Esophagus squamous epithelium (tissue), 5 donors: Measurements from ENCODE around the gene PGBD5. TPM values are rescaled to one million over a fixed set of nuclear protein-coding genes. Genes with fewer than 3 reads are reported as not detected.

ENCODE experiments used
- DNase-seq: peaks from one replicate; lab custom pipeline; 2025; lab: John Stamatoyannopoulos, UW
- H3K27ac ChIP-seq, 4 donors: fragments of 200-600 bp; sonication (generic); one replicate each; pipeline ENCODE4 v1.5.1; 2016 to 2019; ENCODE audit warnings: mild to moderate bottlenecking in 1 of 4
- H3K27me3 ChIP-seq, 4 donors: fragments of 200-600 bp; sonication (generic); 1 replicate in 3 of 4; 2 replicates in 1 of 4; pipeline versions ENCODE4 v1.5.1 to v1.6.0; 2017 to 2021; ENCODE audit warnings: antibody characterized with exemption in 1 of 4
- H3K36me3 ChIP-seq, 3 donors: fragments of 200-600 bp; sonication (generic); one replicate each; pipeline ENCODE4 v1.5.1; 2016 to 2019
- H3K4me1 ChIP-seq, 3 donors: fragments of 200-600 bp; sonication (generic); one replicate each; pipeline ENCODE4 v1.5.1; 2017 to 2019
- H3K4me3 ChIP-seq, 4 donors: fragments of 200-600 bp; sonication (generic); 1 replicate in 3 of 4; 2 replicates in 1 of 4; pipeline ENCODE4 v1.5.1; 2016 to 2019; ENCODE audit warnings: mild to moderate bottlenecking in 2 of 4, moderate library complexity in 1 of 4
- H3K9me3 ChIP-seq, 3 donors: fragments of 200-600 bp; sonication (generic); one replicate each; pipeline ENCODE4 v1.5.1; 2016 to 2019
- CTCF ChIP-seq, 6 experiments: fragments of 450-650 bp in 4 of 6; fragments of 200-600 bp in 2 of 6; sonication (generic) in 2 of 6; IDR thresholded peaks; one replicate each; pipeline ENCODE4 v1.5.1; 2016 to 2019; ENCODE audit warnings: antibody characterized with exemption in 6 of 6, mild to moderate bottlenecking in 4 of 6, moderate library complexity in 4 of 6
- POLR2A ChIP-seq, 4 donors: fragments of 450-650 bp; IDR thresholded peaks; one replicate each; pipeline ENCODE4 v1.6.1; 2017; ENCODE audit warnings: antibody characterized with exemption in 4 of 4, mild to moderate bottlenecking in 4 of 4, moderate library complexity in 3 of 4
- WGBS, 2 donors: methylation state at CpG; one replicate each; pipeline ENCODE4 v1.1.5; 2018; 5-methylcytosine and 5-hydroxymethylcytosine counted together
- intact Hi-C: fragments of 100-400 bp; cut with DNase I; formaldehyde crosslinking; loops from one replicate; pipeline ENCODE4 v1.15.0; 2022
- total RNA-seq, 4 donors: library from RNA; depleted of rRNA; stranded (reverse); fragments of >200 nt; gene quantifications; one replicate each; pipeline ENCODE4 v1.1.0, GENCODE V29; 2016
- donor health status: DM: yes; HTN: yes; CAD: no.

Gene PGBD5
- total RNA-seq, 4 donors from 2014 or later: under 0.01 to 6.1 (median 3.0) TPM

DNA sequence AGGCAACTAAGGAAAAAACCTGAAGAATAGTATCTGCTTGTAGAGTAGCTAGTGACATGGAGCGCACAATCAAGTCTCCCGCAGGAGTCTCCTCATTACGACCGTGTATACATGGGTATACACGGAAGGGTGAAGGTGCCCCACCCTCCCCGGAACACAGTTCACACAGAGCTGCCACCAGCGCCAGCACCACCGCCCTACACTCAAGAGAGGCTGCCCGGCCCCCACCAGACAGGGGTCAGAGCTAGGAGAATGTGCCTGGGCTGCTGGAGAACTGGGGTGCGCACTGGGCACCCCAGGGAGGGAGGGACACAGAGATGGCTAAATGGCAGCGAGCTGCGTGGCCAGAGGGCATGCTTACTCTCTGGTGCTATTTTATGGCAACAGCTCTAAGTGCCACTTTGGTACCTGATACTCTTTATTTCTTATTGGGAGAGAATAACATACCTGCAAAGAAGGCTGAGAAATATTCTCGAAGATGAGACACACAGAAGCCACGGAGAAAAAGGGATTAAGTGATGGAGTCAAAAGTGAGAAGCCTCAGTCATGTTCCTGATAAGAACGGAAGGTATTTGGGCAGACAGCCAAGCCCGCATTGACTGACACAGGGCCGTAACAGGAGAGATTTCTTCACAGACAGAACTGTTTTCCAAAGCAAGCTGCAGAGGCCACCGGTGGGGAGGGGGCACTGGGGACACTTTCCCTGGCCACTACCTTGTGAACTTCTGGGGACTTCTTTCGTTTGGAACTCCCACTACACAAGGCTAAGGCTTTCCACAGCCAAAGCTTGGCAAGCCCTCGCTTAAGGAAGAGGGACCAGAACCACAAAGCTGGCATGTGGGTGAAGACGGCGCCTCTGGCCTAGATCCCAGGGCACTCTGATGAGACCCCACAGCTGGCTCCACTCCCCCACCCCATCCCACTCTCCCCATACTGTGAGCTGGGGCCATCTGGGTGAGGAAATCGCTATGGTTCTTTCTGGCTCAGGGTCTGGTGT lies 108.0 kb downstream of the PGBD5 start:
- Histone ChIP-seq H3K9me3 (no peaks in the 10 kb centered on the region), H3K4me3 (no peak overlapping the region), H3K36me3 (no peaks in the 10 kb centered on the region), H3K4me1 (no peaks in the 10 kb centered on the region), H3K27ac (no peak overlapping the region), H3K27me3 (peaks cover 0 to 22% (median 0%) of the 10 kb centered on the region in 4 donors)
- TF ChIP-seq CTCF (IDR thresholded peaks at IDR 0.05) (no peak), POLR2A (IDR thresholded peaks at IDR 0.05) (no peak)
- DNase-seq: no peak
- intact Hi-C loops: loop anchor here (10.0 kb wide), 1 partner anchor 653 kb away; no protein-coding TSS in a partner anchor
- WGBS, 2 donors: 70 to 76% methylated on average over 14 to 17 of the region's 23 CpGs

GRCh38 chr1:230316864-230317745 lies 109.0 kb downstream of the PGBD5 start:
- H3K27ac ChIP-seq: no peak overlapping the region
- H3K4me1 ChIP-seq: no peaks in the 10 kb centered on the region
- TF ChIP-seq POLR2A (IDR thresholded peaks at IDR 0.05): no peak
- no peak for TF ChIP-seq CTCF (IDR thresholded peaks at IDR 0.05)
- DNase-seq: no peak
- no peaks in the 10 kb centered on the region for H3K9me3 ChIP-seq
- intact Hi-C loops: loop anchor here (10.0 kb wide), 1 partner anchor 652 kb away; no protein-coding TSS in a partner anchor
- no peaks in the 10 kb centered on the region for H3K36me3 ChIP-seq
- WGBS, 2 donors: 76 to 87% methylated on average over 15 to 16 of the region's 23 CpGs
- no peak overlapping the region for H3K4me3 ChIP-seq
- peaks cover 0 to 27% (median 0%) of the 10 kb centered on the region in 4 donors for H3K27me3 ChIP-seq

DNA sequence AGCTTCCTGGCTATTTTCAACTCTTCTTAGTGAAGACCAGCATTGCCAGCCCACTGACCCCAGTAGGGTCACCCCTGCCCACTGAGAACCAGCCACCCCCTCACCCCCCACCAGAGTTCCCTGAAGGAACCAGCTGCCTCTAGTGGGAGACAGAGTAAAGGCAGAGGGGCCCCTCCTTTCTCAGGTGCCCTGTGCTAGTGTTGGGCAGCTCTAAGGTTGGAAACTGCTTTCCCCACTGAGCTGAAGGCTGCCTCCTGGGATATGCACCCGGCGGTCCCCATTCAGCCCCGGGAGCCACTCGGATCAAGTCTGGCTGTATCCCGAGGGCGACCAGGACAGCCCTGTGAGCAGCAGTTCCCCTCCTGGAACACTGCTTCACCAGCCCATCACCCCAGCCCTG lies 111.0 kb downstream of the PGBD5 start:
- Histone ChIP-seq H3K4me3 (no peak overlapping the region), H3K36me3 (no peaks in the 10 kb centered on the region), H3K27me3 (peaks cover 0 to 27% (median 0%) of the 10 kb centered on the region in 4 donors), H3K9me3 (no peaks in the 10 kb centered on the region), H3K27ac (no peak overlapping the region), H3K4me1 (peaks cover 0 to 5% (median 0%) of the 10 kb centered on the region in 3 donors)
- 88% methylated on average over 4 of the region's 6 CpGs; no CpG with 5 or more reads in 1 of the 2 donors for WGBS, 2 donors
- intact Hi-C loops: loop anchor here (10.0 kb wide), 1 partner anchor 650 kb away; no protein-coding TSS in a partner anchor
- TF ChIP-seq CTCF (IDR thresholded peaks at IDR 0.05) (no peak), POLR2A (IDR thresholded peaks at IDR 0.05) (no peak)
- no peak for DNase-seq

GRCh38 chr1:230314142-230314470 lies 112.0 kb downstream of the PGBD5 start:
- no peaks in the 10 kb centered on the region for H3K9me3 ChIP-seq
- no peak for DNase-seq
- no peak for TF ChIP-seq POLR2A (IDR thresholded peaks at IDR 0.05)
- no peak for TF ChIP-seq CTCF (IDR thresholded peaks at IDR 0.05)
- peaks cover 0 to 5% (median 0%) of the 10 kb centered on the region in 3 donors for H3K4me1 ChIP-seq
- H3K4me3 ChIP-seq: no peak overlapping the region
- 78 to 88% methylated on average over 8 of the region's 8 CpGs for WGBS, 2 donors
- H3K36me3 ChIP-seq: no peaks in the 10 kb centered on the region
- peaks cover 0 to 27% (median 0%) of the 10 kb centered on the region in 4 donors for H3K27me3 ChIP-seq
- intact Hi-C loops: loop anchor here (10.0 kb wide), 1 partner anchor 649 kb away; no protein-coding TSS in a partner anchor
- H3K27ac ChIP-seq: no peak overlapping the region
